ENCODE results near the gene GPR151. TPM values are rescaled to one million over a fixed set of nuclear protein-coding genes. Genes with fewer than 3 reads are reported as not detected.

GPR151 gene
- total and polyA plus RNA-seq, 2 of the 4 experiments (the other 2 are of a cell fraction): not detected

DNA sequence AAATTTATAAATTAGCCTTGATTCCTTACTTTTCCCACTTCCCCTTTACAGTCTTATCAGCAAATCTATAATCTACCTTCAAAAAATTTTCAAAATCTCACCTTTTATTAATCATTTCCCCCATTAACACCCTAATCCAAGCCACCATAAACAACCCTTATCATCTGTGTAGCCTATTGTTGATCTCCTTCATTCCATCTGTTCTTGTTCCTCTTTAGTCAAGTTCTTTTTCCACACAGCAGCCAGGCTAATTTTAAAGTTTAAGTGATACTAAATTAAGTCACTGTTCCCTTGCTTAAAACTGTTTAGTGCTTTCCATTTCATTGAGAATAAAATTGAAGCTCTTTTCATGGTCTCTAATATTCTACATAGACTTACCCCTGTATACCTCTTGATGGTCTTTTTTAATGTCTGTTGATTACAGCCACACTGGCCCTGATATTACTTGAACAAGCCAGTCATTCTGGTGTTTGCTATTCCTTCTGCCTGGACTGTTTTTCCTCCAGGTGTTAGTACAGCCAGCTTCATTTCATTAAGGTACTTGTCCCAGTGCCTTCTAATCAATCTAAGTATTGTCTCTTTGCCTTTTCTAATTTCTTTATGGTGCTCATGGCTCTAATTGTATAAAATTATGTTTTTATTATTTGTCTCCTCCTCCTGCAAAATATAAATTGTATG, 31.1 kb downstream of the GPR151 start:
- POLR2A ChIA-PET (ENCODE audit: unreplicated experiment): no interaction called here
- BruUV-seq (replicated peaks): no TSS peak

More for the DNA sequence above, 31.1 kb downstream of the GPR151 start:
- Histone ChIP-seq H3K56ac (ENCODE audit: extremely low read depth, insufficient read depth, low read length) (no peak overlapping the region), H3K36me3 (ENCODE audit: control insufficient read depth, insufficient read depth, low read length) (peaks cover 9% of the 10 kb centered on the region), H3K23ac (ENCODE audit: low read depth, low read length) (no peak overlapping the region), H2AK5ac (ENCODE audit: low read depth, low read length) (no peak overlapping the region), H3K4me3 (ENCODE audit: insufficient read depth, low read depth, low read length) (no peak overlapping the region), H3K79me1 (ENCODE audit: low read depth in 1 of 2, low read length in 2 of 2) (no peaks in the 10 kb centered on the region; a peak in 1 of 4 replicates), H2BK120ac (ENCODE audit: low read depth, low read length) (no peak overlapping the region), H4K8ac (ENCODE audit: low read depth in 2 of 2, low read length in 2 of 2) (no peak overlapping the region), H3K9me3 (ENCODE audit: control insufficient read depth, insufficient read depth, low read length) (no peaks in the 10 kb centered on the region), H2AK9ac (replicated peaks; ENCODE audit: low read depth, low read length, poor library complexity) (no peak overlapping the region), H2AFZ (replicated peaks; ENCODE audit: low read length, poor library complexity) (no peak overlapping the region), H3K9me1 (ENCODE audit: insufficient read depth, low read length) (no peaks in the 10 kb centered on the region), H3K4me2 (ENCODE audit: low read depth, low read length) (no peak overlapping the region), H2BK5ac (ENCODE audit: low read depth, low read length, poor library complexity, severe bottlenecking) (no peak overlapping the region), H3K4ac (ENCODE audit: low read depth, low read length) (no peak overlapping the region), H4K91ac (ENCODE audit: insufficient read depth, low read depth, low read length) (no peak overlapping the region), H3K4me1 (ENCODE audit: control insufficient read depth, insufficient read depth, low read length) (no peaks in the 10 kb centered on the region), H3K14ac (replicated peaks; ENCODE audit: low read depth, low read length) (no peak overlapping the region), H3K9ac (ENCODE audit: low read depth, low read length) (no peak overlapping the region), H4K5ac (ENCODE audit: low read depth, low read length) (no peak overlapping the region), H4K20me1 (ENCODE audit: insufficient read depth, low read length) (no peaks in the 10 kb centered on the region), H3K27me3 (ENCODE audit: control insufficient read depth, insufficient read depth, low read length) (no peaks in the 10 kb centered on the region), H3K27ac (ENCODE audit: insufficient read depth, low read length) (no peak overlapping the region), H2BK15ac (ENCODE audit: low read depth, low read length) (no peak overlapping the region), H3K18ac (ENCODE audit: low read depth, low read length) (no peak overlapping the region), H2BK20ac (ENCODE audit: low read depth, low read length) (no peak overlapping the region)
- dilution Hi-C loops (cut with HindIII; ENCODE audit: low sequenced_read_pairs, unreplicated experiment): no loop called here
- CTCF ChIA-PET: no interaction called here
- TF ChIP-seq RCOR1 (IDR thresholded peaks at IDR 0.05; ENCODE audit: insufficient replicate concordance, low read length) (no peak), RFX5 (IDR thresholded peaks at IDR 0.05; ENCODE audit: low read depth, low read length) (no peak), USF2 (IDR thresholded peaks at IDR 0.05; ENCODE audit: low read depth, low read length) (no peak), CHD1 (IDR thresholded peaks at IDR 0.05; ENCODE audit: low read depth, low read length) (no peak), MAZ (IDR thresholded peaks at IDR 0.05; ENCODE audit: borderline replicate concordance, low read depth, low read length) (no peak), MXI1 (IDR thresholded peaks at IDR 0.05; ENCODE audit: borderline replicate concordance, low read depth, low read length) (no peak), MAFK (IDR thresholded peaks at IDR 0.05; ENCODE audit: low read depth, low read length) (no peak)
- TF ChIP-seq, protein P1, sequence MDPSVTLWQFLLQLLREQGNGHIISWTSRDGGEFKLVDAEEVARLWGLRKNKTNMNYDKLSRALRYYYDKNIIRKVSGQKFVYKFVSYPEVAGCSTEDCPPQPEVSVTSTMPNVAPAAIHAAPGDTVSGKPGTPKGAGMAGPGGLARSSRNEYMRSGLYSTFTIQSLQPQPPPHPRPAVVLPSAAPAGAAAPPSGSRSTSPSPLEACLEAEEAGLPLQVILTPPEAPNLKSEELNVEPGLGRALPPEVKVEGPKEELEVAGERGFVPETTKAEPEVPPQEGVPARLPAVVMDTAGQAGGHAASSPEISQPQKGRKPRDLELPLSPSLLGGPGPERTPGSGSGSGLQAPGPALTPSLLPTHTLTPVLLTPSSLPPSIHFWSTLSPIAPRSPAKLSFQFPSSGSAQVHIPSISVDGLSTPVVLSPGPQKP (IDR thresholded peaks at IDR 0.05; ENCODE audit: borderline replicate concordance, low read depth, low read length): no peak
- DNase-seq (no peak), ATAC-seq (ENCODE audit: low read depth) (no peak)
- intact Hi-C loops (cut with micrococcal nuclease): no loop called here
- in situ Hi-C loops (cut with MboI; ENCODE audit: low sequenced_read_pairs): no loop called here
